B cell (primary cell): Measurements from ENCODE around the gene BAHCC1.

Source experiments
- EZH2 ChIP-seq: IDR thresholded peaks from 2 replicates; pipeline ENCODE4 v1.6.1; 2012; ENCODE audit warnings: borderline replicate concordance, low read depth, mild to moderate bottlenecking, moderate library complexity, low read length; ENCODE audit not compliant: insufficient read depth, poor library complexity, severe bottlenecking
- TF ChIP-seq, protein P1 (sequence below): fragments of 200-600 bp; IDR thresholded peaks from one replicate; pipeline ENCODE4 v1.8.0; 2022; ENCODE audit warnings: antibody characterized with exemption, mild to moderate bottlenecking

DNA sequence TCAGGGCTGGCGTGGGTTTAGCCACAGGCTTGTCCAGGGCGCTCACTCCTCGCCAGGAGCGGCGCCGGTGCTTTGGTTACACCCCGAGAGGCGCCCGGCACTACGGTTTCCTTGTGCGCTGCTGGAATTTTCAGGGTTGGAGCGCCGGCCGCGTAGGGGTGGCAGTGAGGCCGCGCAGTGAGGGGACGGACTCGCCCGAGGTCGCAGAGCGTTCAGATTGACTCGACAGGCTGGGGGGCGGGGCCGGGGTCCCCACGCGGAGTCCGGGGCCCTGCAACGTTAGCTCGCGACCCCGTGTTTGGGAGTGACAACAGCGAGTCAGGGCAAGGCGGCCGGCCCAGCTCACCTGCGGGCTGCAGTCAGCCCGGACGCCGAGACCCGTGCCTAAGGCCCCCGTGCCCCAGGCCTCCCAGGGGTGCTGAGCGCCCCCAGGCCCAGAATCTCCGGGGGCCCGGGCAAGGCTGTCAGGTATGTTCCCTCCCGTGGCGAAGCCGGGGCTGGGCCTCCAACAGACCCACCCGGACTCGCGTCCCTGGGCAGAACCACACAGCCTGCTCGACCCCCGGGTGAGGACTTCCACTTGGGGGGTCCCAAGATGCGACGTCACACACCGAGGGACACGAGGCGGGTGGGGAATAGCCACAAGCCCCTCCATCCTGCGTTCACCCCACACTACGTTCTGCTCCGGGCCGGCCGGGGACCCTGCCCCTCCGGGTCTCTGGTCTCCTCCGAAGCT is 118.7 kb downstream of the BAHCC1 start:
- TF ChIP-seq, protein P1, sequence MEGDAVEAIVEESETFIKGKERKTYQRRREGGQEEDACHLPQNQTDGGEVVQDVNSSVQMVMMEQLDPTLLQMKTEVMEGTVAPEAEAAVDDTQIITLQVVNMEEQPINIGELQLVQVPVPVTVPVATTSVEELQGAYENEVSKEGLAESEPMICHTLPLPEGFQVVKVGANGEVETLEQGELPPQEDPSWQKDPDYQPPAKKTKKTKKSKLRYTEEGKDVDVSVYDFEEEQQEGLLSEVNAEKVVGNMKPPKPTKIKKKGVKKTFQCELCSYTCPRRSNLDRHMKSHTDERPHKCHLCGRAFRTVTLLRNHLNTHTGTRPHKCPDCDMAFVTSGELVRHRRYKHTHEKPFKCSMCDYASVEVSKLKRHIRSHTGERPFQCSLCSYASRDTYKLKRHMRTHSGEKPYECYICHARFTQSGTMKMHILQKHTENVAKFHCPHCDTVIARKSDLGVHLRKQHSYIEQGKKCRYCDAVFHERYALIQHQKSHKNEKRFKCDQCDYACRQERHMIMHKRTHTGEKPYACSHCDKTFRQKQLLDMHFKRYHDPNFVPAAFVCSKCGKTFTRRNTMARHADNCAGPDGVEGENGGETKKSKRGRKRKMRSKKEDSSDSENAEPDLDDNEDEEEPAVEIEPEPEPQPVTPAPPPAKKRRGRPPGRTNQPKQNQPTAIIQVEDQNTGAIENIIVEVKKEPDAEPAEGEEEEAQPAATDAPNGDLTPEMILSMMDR, result no peak
- TF ChIP-seq EZH2, result no peak
